ENCODE measurements around the gene WIPF1. TPM values are rescaled to one million over a fixed set of nuclear protein-coding genes. Genes with fewer than 3 reads are reported as not detected.
A peak's percentile ranks its signal among the peaks of the same experiment; 100 is the strongest.

Gene WIPF1
- total and polyA plus RNA-seq, 2 of the 13 experiments (the other 11 are each of a cell fraction or from before 2014, with no cell fraction given), result 0.01 TPM; not detected in 1

GRCh38 chr2:174585146-174585545 lies 12.5 kb downstream of the WIPF1 start:
- Histone ChIP-seq H3K27me3 (ENCODE audit: control insufficient read depth in 1 of 2, insufficient read depth in 2 of 2, low read length in 2 of 2) (peaks cover 0 to 22% of the 10 kb centered on the region in 2 experiments; a peak in 3 of 5 replicates), H3K4me1 (ENCODE audit: insufficient read depth, low read length) (no peaks in the 10 kb centered on the region), H3K9ac (ENCODE audit: insufficient read depth, low read depth, low read length) (no peak overlapping the region), H3K4me2 (ENCODE audit: low read depth, low read length) (no peak overlapping the region), H3K4me3 (replicated peaks in 1 of 3; ENCODE audit: insufficient read depth in 1 of 3, low read depth in 2 of 3, low read length in 3 of 3) (no peak overlapping the region), H2AFZ (ENCODE audit: low read length) (no peak overlapping the region), H3K79me2 (ENCODE audit: insufficient read depth, low read length) (no peaks in the 10 kb centered on the region), H3K27ac (ENCODE audit: extremely low read length, insufficient read depth, low read length) (no peak overlapping the region), H3K9me3 (ENCODE audit: low read length) (no peaks in the 10 kb centered on the region), H4K20me1 (ENCODE audit: insufficient read depth, low read length) (no peaks in the 10 kb centered on the region), H3K36me3 (replicated peaks in 1 of 2; ENCODE audit: control insufficient read depth in 1 of 2, insufficient read depth in 2 of 2, low read length in 2 of 2) (no peaks in the 10 kb centered on the region)
- DNase-seq (ENCODE audit: low spot score) (peak; percentile 13), ATAC-seq (peak; percentile 56), FAIRE-seq (no peak)
- 21% methylated on average over 10 of the region's 10 CpGs for WGBS (ENCODE audit: low lambda C conversion rate)
- intact Hi-C loops (cut with micrococcal nuclease; ENCODE audit: unreplicated experiment), result no loop called here
- CTCF ChIA-PET (ENCODE audit: low intra/inter-chr PET ratio, low total read pairs), result no interaction called here
- no TSS peak for BruUV-seq (replicated peaks)
- TF ChIP-seq BHLHE40 (IDR thresholded peaks at IDR 0.05; ENCODE audit: low read length), result peak; percentile 71
- TF ChIP-seq ZNF776 (CRISPR knock-in tag; IDR thresholded peaks at IDR 0.05), result no peak
- TF ChIP-seq ATF7 (IDR thresholded peaks at IDR 0.05), result no peak
- no peak for TF ChIP-seq ATF7 (CRISPR knock-in tag; IDR thresholded peaks at IDR 0.05)
- in situ Hi-C loops (cut with HindIII; ENCODE audit: extremely low pct_ligation_motif_present, low pct_unique_long_range_greater_than_20kb), result no loop called here
- POLR2A ChIA-PET, result no interaction called here

GRCh38 chr2:174581491-174581890 lies 16.1 kb downstream of the WIPF1 start:
- Histone ChIP-seq H3K9ac (ENCODE audit: insufficient read depth, low read depth, low read length) (no peak overlapping the region), H3K36me3 (replicated peaks in 1 of 2; ENCODE audit: control insufficient read depth in 1 of 2, insufficient read depth in 2 of 2, low read length in 2 of 2) (no peaks in the 10 kb centered on the region), H3K27ac (ENCODE audit: extremely low read length, insufficient read depth, low read length) (no peak overlapping the region), H3K4me1 (ENCODE audit: insufficient read depth, low read length) (no peaks in the 10 kb centered on the region), H3K4me2 (ENCODE audit: low read depth, low read length) (no peak overlapping the region), H2AFZ (ENCODE audit: low read length) (no peak overlapping the region), H3K79me2 (ENCODE audit: insufficient read depth, low read length) (no peaks in the 10 kb centered on the region), H3K4me3 (replicated peaks in 1 of 3; ENCODE audit: insufficient read depth in 1 of 3, low read depth in 2 of 3, low read length in 3 of 3) (no peak overlapping the region), H3K9me3 (ENCODE audit: low read length) (no peaks in the 10 kb centered on the region), H3K27me3 (ENCODE audit: control insufficient read depth in 1 of 2, insufficient read depth in 2 of 2, low read length in 2 of 2) (peaks cover 0 to 13% of the 10 kb centered on the region in 2 experiments; a peak in 2 of 5 replicates), H4K20me1 (ENCODE audit: insufficient read depth, low read length) (no peaks in the 10 kb centered on the region)
- whole genome bisulfite sequencing (ENCODE audit: low lambda C conversion rate), result 6% methylated on average over 6 of the region's 6 CpGs
- ATAC-seq, result no peak
- FAIRE-seq, result no peak
- in situ Hi-C loops (cut with HindIII; ENCODE audit: extremely low pct_ligation_motif_present, low pct_unique_long_range_greater_than_20kb), result no loop called here
- DNase-seq (ENCODE audit: low spot score), result no peak
- POLR2A ChIA-PET, result no interaction called here
- CTCF ChIA-PET (ENCODE audit: low intra/inter-chr PET ratio, low total read pairs), result no interaction called here
- intact Hi-C loops (cut with micrococcal nuclease; ENCODE audit: unreplicated experiment), result no loop called here
- no TSS peak for BruUV-seq (replicated peaks)
- TF ChIP-seq ZNF576 (CRISPR knock-in tag; IDR thresholded peaks at IDR 0.05) (no peak), ZBED4 (CRISPR knock-in tag; IDR thresholded peaks at IDR 0.05; ENCODE audit: borderline replicate concordance) (no peak), AKNA (CRISPR knock-in tag; IDR thresholded peaks at IDR 0.05; ENCODE audit: borderline replicate concordance) (no peak), AKAP8 (CRISPR knock-in tag; IDR thresholded peaks at IDR 0.05) (no peak), ZNF274 (CRISPR knock-in tag; IDR thresholded peaks at IDR 0.05) (no peak), SP1 (IDR thresholded peaks at IDR 0.05) (no peak), SP1 (CRISPR knock-in tag; IDR thresholded peaks at IDR 0.05) (no peak)
